GM21825 (cell line): ENCODE data around the gene TUT1.

Experiments used
- ATAC-seq: cut with Tn5 transposase; IDR thresholded peaks from one replicate; pipeline ENCODE4 v1.9.1; 2021; ENCODE audit warnings: mild to moderate bottlenecking, moderate library complexity; ENCODE audit not compliant: unreplicated experiment

TUT1 gene

GRCh38 chr11:62542750-62543567, 48.4 kb downstream of the TUT1 start:
- ATAC-seq, result peak; percentile 25

GRCh38 chr11:62542111-62542745, 49.1 kb downstream of the TUT1 start:
- ATAC-seq, result no peak

- peak; percentile 43 for ATAC-seq
Measured at GRCh38 chr11:62540804-62541701, 50.3 kb downstream of the TUT1 start.

- no peak for ATAC-seq
Measured at GRCh38 chr11:62539238-62539925, 51.9 kb downstream of the TUT1 start.

GRCh38 chr11:62538470-62539237, 52.7 kb downstream of the TUT1 start:
- no peak for ATAC-seq

GRCh38 chr11:62536301-62536957, 54.9 kb downstream of the TUT1 start:
- no peak for ATAC-seq

- no peak for ATAC-seq
Measured at GRCh38 chr11:62535802-62536201, 55.5 kb downstream of the TUT1 start.

- no peak for ATAC-seq
Measured at GRCh38 chr11:62534779-62535545, 56.4 kb downstream of the TUT1 start.

GRCh38 chr11:62532096-62532495, 59.2 kb downstream of the TUT1 start:
- no peak for ATAC-seq
